GM12878 (cell line): ENCODE results near the gene TMPRSS11B. TPM values are rescaled to one million over a fixed set of nuclear protein-coding genes. Genes with fewer than 3 reads are reported as not detected.

Source experiments
- ATAC-seq: fragments of 200-7000 bp; cut with Tn5 transposase; 3 replicates; pipeline ENCODE4 v1.9.1; 2020; ENCODE audit warnings: mild to moderate bottlenecking, moderate library complexity
- BruUV-seq: library from RNA; stranded (reverse); fragments of 400-500 nt; replicated peaks from 2 replicates; lab custom pipeline; 2021; lab: Mats Ljungman, UMichigan
- CTCF ChIA-PET: fragments of 300-600 bp; sonication (Branson Sonifier 250); formaldehyde crosslinking; extraction: SDS; loops from one replicate; lab custom pipeline; 2021; ENCODE audit warnings: inconsistent platforms; lab: Yijun Ruan, JAX
- POLR2A ChIA-PET: fragments of 350-600 bp; formaldehyde crosslinking; extraction: SDS; loops from one replicate; lab custom pipeline; 2021; ENCODE audit warnings: inconsistent platforms; lab: Charles Lee
- RAD21 ChIA-PET: fragments of 300-600 bp; sonication (Branson Sonifier 250); formaldehyde crosslinking; loops from one replicate; lab custom pipeline; 2023; ENCODE audit warnings: antibody characterized with exemption; ENCODE audit not compliant: unreplicated experiment; lab: Charles Lee
- SMC1A ChIA-PET: fragments of 300-600 bp; sonication (Branson Sonifier 250); formaldehyde crosslinking; loops from one replicate; lab custom pipeline; 2023; ENCODE audit not compliant: unreplicated experiment, uncharacterized antibody; lab: Charles Lee
- DNase-seq: peaks from one replicate; pipeline ENCODE4 v3.0.0-alpha.2; 2011; ENCODE audit warnings: low read depth, low spot score
- FAIRE-seq: peaks from 3 replicates; lab custom pipeline; 2011; peaks lifted over from hg19 to GRCh38; lab: Jason Lieb, UNC
- H2AFZ ChIP-seq: 2 replicates; pipeline ENCODE4 v1.6.0; 2011; ENCODE audit warnings: low read depth, low read length, control low read depth; ENCODE audit not compliant: control insufficient read depth
- H3K27ac ChIP-seq: 2 replicates; pipeline ENCODE4 v1.5.1; 2011; ENCODE audit warnings: control low read depth; ENCODE audit not compliant: control insufficient read depth, insufficient read depth
- H3K27me3 ChIP-seq, 2 experiments: replicated peaks in 1 of 2; 2 replicates each; pipeline versions ENCODE4 v1.6.0 to v1.6.1; 2011; ENCODE audit warnings: low read length in 1 of 2; ENCODE audit not compliant: control insufficient read depth in 2 of 2, insufficient read depth in 2 of 2
- H3K36me3 ChIP-seq, 2 experiments: 2 replicates each; pipeline ENCODE4 v1.5.1; 2011; ENCODE audit warnings: low read length in 1 of 2; ENCODE audit not compliant: control insufficient read depth in 2 of 2, insufficient read depth in 2 of 2
- H3K4me1 ChIP-seq: 2 replicates; pipeline ENCODE4 v1.6.1; 2011; ENCODE audit warnings: mild to moderate bottlenecking, low read length, moderate library complexity, mixed read lengths; ENCODE audit not compliant: control insufficient read depth, insufficient read depth
- H3K4me2 ChIP-seq: 2 replicates; pipeline ENCODE4 v1.6.0; 2011; ENCODE audit warnings: control low read depth; ENCODE audit not compliant: control insufficient read depth, insufficient read depth
- H3K4me3 ChIP-seq: fragments of 200-600 bp; sonication (generic); 2 replicates; pipeline ENCODE4 v1.5.1; 2016
- H3K79me2 ChIP-seq: 2 replicates; pipeline ENCODE4 v1.6.0; 2011; ENCODE audit warnings: low read length; ENCODE audit not compliant: control insufficient read depth, insufficient read depth
- H3K9ac ChIP-seq: 2 replicates; pipeline ENCODE4 v1.8.0; 2011; ENCODE audit warnings: low read length, control low read depth, mixed read lengths; ENCODE audit not compliant: control insufficient read depth, insufficient read depth
- H3K9me3 ChIP-seq: replicated peaks from 3 replicates; pipeline ENCODE4 v1.5.1; 2011; ENCODE audit warnings: mild to moderate bottlenecking, low read length; ENCODE audit not compliant: control insufficient read depth, insufficient read depth
- H4K20me1 ChIP-seq: 2 replicates; pipeline ENCODE4 v1.6.0; 2011; ENCODE audit not compliant: control insufficient read depth, insufficient read depth
- MEF2B ChIP-seq: fragments of 450-650 bp; IDR thresholded peaks from 2 replicates; pipeline ENCODE4 v1.6.1; 2018; ENCODE audit warnings: mild to moderate bottlenecking, moderate library complexity; ENCODE audit not compliant: partially characterized antibody, poor library complexity, severe bottlenecking
- NFYB ChIP-seq: IDR thresholded peaks from 2 replicates; pipeline ENCODE4 v1.6.1; 2011; ENCODE audit warnings: low read depth, mild to moderate bottlenecking, low read length, improper control_type of control experiment, moderate library complexity; ENCODE audit not compliant: insufficient read depth
- POLR2A ChIP-seq: IDR thresholded peaks from 2 replicates; pipeline ENCODE4 v1.6.1; 2011; ENCODE audit warnings: low read depth, mild to moderate bottlenecking, low read length
- RUNX3 ChIP-seq: IDR thresholded peaks from 2 replicates; pipeline ENCODE4 v1.6.1; 2012; ENCODE audit warnings: low read length, inconsistent platforms
- SIX5 ChIP-seq: IDR thresholded peaks from 2 replicates; pipeline ENCODE4 v1.6.1; 2011; ENCODE audit warnings: mild to moderate bottlenecking, low read depth, low read length, moderate library complexity; ENCODE audit not compliant: severe bottlenecking
- SREBF1 ChIP-seq: IDR thresholded peaks from 2 replicates; pipeline ENCODE4 v1.6.1; 2012; ENCODE audit warnings: mild to moderate bottlenecking, low read length
- ZNF24 ChIP-seq: fragments of 450-650 bp; IDR thresholded peaks from 2 replicates; pipeline ENCODE4 v1.6.1; 2017; ENCODE audit warnings: antibody characterized with exemption, mild to moderate bottlenecking
- WGBS: methylation state at CpG from one replicate; pipeline ENCODE4 v1.1.6; 2016; ENCODE audit warnings: low lambda C conversion rate; ENCODE audit not compliant: insufficient replicate concordance, insufficient coverage; ENCODE audit errors: missing lambda C conversion rate; 5-methylcytosine and 5-hydroxymethylcytosine counted together
- in situ Hi-C: fragments of 300-500 bp; cut with MboI; formaldehyde crosslinking; loops from 9 replicates; pipeline ENCODE4 v1.14.3; 2018; ENCODE audit warnings: mixed read lengths
- intact Hi-C: fragments of 100-400 bp; cut with micrococcal nuclease; formaldehyde crosslinking; loops from one replicate; pipeline ENCODE4 v1.14.2; 2022; ENCODE audit not compliant: unreplicated experiment
- polyA plus RNA-seq, 11 experiments: library from polyadenylated mRNA; depleted of rRNA in 4 of 11; unstranded in 6 of 11; stranded (reverse) in 5 of 11; fragments of >200 nt; fragmentation: Nextera tagmentation in 4 of 11; fragmentation: Illumina TruSeq in 1 of 11; extraction: Ambion mirVana in 4 of 11; extraction: Trizol in 1 of 11; gene quantifications; 1 replicate in 1 of 11; 2 replicates in 10 of 11; pipeline versions ENCODE4 v1.2.1 to v1.2.3, GENCODE V29; 2011 to 2016; ENCODE audit warnings: inconsistent platforms in 2 of 11, missing spikeins in 2 of 11, low read depth in 1 of 11
- total RNA-seq, 4 experiments: library from RNA; depleted of rRNA in 3 of 4; stranded (reverse); fragments of >200 nt in 3 of 4; fragmentation: Illumina TruSeq in 1 of 4; extraction: Trizol in 1 of 4; gene quantifications; 2 replicates each; pipeline versions ENCODE4 v1.2.1 to v1.2.3, GENCODE V29; 2013 to 2021
- TF ChIP-seq, protein P1 (sequence below): fragments of 450-650 bp; IDR thresholded peaks from 2 replicates; pipeline ENCODE4 v1.6.1; 2017; ENCODE audit warnings: borderline replicate concordance
- TF ChIP-seq, protein P2 (sequence below): IDR thresholded peaks from 2 replicates; pipeline ENCODE4 v1.6.1; 2012; ENCODE audit warnings: improper control_type of control experiment, low read depth, low read length; ENCODE audit not compliant: insufficient replicate concordance
- TF ChIP-seq, protein P3 (sequence below): fragments of 150-350 bp; IDR thresholded peaks from 2 replicates; pipeline ENCODE4 v1.6.1; 2016; ENCODE audit warnings: low read depth, low read length

The TMPRSS11B gene
- total and polyA plus RNA-seq, 10 of the 15 experiments (the other 5 are each of a cell fraction or from before 2014, with no cell fraction given): not detected

DNA sequence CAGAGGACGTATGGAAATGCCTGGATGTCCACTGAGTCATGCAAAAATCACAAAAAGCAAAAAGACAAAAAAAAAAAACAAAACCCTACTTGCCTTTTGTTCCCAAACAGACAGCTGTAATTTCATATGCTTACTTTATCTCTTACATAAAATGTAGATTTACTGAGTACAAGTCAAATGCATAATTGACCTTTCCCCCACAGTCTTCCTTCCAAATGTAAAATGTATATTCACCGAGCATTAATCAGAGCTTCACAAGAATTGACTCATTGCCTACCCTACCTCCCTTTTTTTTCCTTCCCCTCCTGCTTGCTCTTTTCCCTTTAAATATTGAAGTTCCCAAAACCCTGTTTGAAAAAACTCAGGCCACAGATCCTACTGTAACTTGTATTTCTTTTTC is 32.5 kb upstream of the TMPRSS11B start (continued):
- TF ChIP-seq, protein P1, sequence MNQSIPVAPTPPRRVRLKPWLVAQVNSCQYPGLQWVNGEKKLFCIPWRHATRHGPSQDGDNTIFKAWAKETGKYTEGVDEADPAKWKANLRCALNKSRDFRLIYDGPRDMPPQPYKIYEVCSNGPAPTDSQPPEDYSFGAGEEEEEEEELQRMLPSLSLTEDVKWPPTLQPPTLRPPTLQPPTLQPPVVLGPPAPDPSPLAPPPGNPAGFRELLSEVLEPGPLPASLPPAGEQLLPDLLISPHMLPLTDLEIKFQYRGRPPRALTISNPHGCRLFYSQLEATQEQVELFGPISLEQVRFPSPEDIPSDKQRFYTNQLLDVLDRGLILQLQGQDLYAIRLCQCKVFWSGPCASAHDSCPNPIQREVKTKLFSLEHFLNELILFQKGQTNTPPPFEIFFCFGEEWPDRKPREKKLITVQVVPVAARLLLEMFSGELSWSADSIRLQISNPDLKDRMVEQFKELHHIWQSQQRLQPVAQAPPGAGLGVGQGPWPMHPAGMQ: no peak
- TF ChIP-seq, protein P2, sequence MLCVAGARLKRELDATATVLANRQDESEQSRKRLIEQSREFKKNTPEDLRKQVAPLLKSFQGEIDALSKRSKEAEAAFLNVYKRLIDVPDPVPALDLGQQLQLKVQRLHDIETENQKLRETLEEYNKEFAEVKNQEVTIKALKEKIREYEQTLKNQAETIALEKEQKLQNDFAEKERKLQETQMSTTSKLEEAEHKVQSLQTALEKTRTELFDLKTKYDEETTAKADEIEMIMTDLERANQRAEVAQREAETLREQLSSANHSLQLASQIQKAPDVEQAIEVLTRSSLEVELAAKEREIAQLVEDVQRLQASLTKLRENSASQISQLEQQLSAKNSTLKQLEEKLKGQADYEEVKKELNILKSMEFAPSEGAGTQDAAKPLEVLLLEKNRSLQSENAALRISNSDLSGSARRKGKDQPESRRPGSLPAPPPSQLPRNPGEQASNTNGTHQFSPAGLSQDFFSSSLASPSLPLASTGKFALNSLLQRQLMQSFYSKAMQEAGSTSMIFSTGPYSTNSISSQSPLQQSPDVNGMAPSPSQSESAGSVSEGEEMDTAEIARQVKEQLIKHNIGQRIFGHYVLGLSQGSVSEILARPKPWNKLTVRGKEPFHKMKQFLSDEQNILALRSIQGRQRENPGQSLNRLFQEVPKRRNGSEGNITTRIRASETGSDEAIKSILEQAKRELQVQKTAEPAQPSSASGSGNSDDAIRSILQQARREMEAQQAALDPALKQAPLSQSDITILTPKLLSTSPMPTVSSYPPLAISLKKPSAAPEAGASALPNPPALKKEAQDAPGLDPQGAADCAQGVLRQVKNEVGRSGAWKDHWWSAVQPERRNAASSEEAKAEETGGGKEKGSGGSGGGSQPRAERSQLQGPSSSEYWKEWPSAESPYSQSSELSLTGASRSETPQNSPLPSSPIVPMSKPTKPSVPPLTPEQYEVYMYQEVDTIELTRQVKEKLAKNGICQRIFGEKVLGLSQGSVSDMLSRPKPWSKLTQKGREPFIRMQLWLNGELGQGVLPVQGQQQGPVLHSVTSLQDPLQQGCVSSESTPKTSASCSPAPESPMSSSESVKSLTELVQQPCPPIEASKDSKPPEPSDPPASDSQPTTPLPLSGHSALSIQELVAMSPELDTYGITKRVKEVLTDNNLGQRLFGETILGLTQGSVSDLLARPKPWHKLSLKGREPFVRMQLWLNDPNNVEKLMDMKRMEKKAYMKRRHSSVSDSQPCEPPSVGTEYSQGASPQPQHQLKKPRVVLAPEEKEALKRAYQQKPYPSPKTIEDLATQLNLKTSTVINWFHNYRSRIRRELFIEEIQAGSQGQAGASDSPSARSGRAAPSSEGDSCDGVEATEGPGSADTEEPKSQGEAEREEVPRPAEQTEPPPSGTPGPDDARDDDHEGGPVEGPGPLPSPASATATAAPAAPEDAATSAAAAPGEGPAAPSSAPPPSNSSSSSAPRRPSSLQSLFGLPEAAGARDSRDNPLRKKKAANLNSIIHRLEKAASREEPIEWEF: no peak
- no peak for TF ChIP-seq ZNF24

DNA sequence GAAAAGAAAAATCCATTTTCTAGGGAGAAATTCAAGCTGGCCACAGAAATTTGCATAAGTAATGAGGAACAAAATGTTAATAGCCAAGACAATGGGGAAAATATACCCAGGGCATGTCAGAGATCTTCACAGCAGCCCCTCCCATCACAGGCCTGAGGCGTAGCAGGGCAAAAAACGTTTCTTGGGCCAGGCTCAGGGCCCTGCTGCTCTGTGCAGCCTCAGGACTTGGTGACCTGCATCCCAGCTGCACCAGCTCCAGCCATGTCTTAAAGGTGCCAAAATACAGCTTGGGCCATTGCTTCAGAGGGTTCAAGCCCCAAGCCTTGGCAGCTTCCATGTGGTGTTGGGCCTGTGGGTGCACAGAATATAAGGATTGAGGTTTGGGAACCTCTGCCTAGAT is 32.1 kb upstream of the TMPRSS11B start:
- no peak overlapping the region for H3K4me3 ChIP-seq
- no peaks in the 10 kb centered on the region for H3K79me2 ChIP-seq
- WGBS: 4% methylated on average over 2 of the region's 2 CpGs
- ChIA-PET CTCF (interaction anchor here (1.0 kb wide), 1 partner anchor 98 kb away, joined by 3 read pairs; no protein-coding TSS in a partner anchor), POLR2A (no interaction called here), SMC1A (interaction anchor here (1.0 kb wide), 1 partner anchor 16 kb away, joined by 3 read pairs; no protein-coding TSS in a partner anchor), RAD21 (no interaction called here)
- no peaks in the 10 kb centered on the region for H3K4me1 ChIP-seq
- no peak overlapping the region for H3K27ac ChIP-seq
- in situ Hi-C loops (loop anchor here (5.0 kb wide), 1 partner anchor 95 kb away; no protein-coding TSS in a partner anchor), intact Hi-C loops (loop anchor here (10.0 kb wide), 1 partner anchor 627 kb away; no protein-coding TSS in a partner anchor)
- H3K4me2 ChIP-seq: no peak overlapping the region
- no peak for DNase-seq
- BruUV-seq: no TSS peak
- ATAC-seq: no peak
- H3K36me3 ChIP-seq: no peaks in the 10 kb centered on the region
- no peaks in the 10 kb centered on the region for H3K9me3 ChIP-seq
- H4K20me1 ChIP-seq: no peaks in the 10 kb centered on the region
- H3K27me3 ChIP-seq: no peaks in the 10 kb centered on the region; a peak in 1 of 4 replicates
- no peak overlapping the region for H2AFZ ChIP-seq
- FAIRE-seq: no peak
- H3K9ac ChIP-seq: no peak overlapping the region
- TF ChIP-seq NFYB (no peak), SREBF1 (no peak), MEF2B (no peak), RUNX3 (no peak), POLR2A (no peak), SIX5 (no peak)
- TF ChIP-seq, protein P3, sequence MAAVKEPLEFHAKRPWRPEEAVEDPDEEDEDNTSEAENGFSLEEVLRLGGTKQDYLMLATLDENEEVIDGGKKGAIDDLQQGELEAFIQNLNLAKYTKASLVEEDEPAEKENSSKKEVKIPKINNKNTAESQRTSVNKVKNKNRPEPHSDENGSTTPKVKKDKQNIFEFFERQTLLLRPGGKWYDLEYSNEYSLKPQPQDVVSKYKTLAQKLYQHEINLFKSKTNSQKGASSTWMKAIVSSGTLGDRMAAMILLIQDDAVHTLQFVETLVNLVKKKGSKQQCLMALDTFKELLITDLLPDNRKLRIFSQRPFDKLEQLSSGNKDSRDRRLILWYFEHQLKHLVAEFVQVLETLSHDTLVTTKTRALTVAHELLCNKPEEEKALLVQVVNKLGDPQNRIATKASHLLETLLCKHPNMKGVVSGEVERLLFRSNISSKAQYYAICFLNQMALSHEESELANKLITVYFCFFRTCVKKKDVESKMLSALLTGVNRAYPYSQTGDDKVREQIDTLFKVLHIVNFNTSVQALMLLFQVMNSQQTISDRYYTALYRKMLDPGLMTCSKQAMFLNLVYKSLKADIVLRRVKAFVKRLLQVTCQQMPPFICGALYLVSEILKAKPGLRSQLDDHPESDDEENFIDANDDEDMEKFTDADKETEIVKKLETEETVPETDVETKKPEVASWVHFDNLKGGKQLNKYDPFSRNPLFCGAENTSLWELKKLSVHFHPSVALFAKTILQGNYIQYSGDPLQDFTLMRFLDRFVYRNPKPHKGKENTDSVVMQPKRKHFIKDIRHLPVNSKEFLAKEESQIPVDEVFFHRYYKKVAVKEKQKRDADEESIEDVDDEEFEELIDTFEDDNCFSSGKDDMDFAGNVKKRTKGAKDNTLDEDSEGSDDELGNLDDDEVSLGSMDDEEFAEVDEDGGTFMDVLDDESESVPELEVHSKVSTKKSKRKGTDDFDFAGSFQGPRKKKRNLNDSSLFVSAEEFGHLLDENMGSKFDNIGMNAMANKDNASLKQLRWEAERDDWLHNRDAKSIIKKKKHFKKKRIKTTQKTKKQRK: no peak
